GM12891 (cell line): ENCODE measurements around the gene DEFB131B.
"Not testable (repeated sequence)": the region's sequence is repeated elsewhere in the genome, so short reads cannot be mapped to it uniquely, and the experiment has no call there.

Experiments used
- POLR2A ChIP-seq: IDR thresholded peaks from 2 replicates; pipeline ENCODE4 v1.6.1; 2011; ENCODE audit warnings: low read depth, low read length, control low read depth
- POLR2AphosphoS5 ChIP-seq: IDR thresholded peaks from 2 replicates; pipeline ENCODE4 v1.6.1; 2011; ENCODE audit warnings: low read depth, low read length, control low read depth
- SPI1 ChIP-seq: IDR thresholded peaks from 2 replicates; pipeline ENCODE4 v1.6.1; 2011; ENCODE audit warnings: low read depth, low read length, control low read depth
- TAF1 ChIP-seq: IDR thresholded peaks from 2 replicates; pipeline ENCODE4 v1.6.1; 2011; ENCODE audit warnings: low read depth, low read length, control low read depth

DNA sequence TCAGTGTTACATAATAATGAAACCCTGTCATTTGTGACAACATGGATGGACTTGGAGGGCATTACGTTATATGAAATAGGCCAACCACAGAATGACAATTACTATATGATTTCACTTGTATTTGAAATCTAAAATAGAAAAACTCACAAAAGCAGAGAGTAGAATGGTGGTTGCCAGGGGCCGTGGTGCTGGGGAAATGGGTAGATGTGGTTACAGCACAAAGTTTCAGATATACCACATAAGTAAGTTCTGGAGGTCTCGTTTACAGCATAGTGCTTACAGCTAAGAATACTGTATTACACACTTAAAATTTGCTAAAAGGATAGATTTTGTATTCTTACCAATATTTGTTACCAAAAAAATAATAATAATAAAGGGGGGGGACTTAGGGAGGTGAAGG is 48.6 kb upstream of the DEFB131B start:
- not testable (repeated sequence) for TF ChIP-seq POLR2AphosphoS5, POLR2A, TAF1
- peak; percentile 36 for TF ChIP-seq SPI1
